Renal cortical epithelial cell (primary cell): Measurements from ENCODE around the gene DDIT3. TPM values are rescaled to one million over a fixed set of nuclear protein-coding genes. Genes with fewer than 3 reads are reported as not detected.

Experiments used
- DNase-seq: peaks from one replicate; pipeline ENCODE4 v3.0.0-alpha.2; 2011; ENCODE audit warnings: low read depth
- total RNA-seq: library from RNA; depleted of rRNA; stranded (reverse); fragments of >200 nt; gene quantifications from 2 replicates; pipeline ENCODE4 v1.2.3, GENCODE V29; 2014

The DDIT3 gene
- total RNA-seq, 1 donor from 2014 or later: 17.5 TPM

DNA sequence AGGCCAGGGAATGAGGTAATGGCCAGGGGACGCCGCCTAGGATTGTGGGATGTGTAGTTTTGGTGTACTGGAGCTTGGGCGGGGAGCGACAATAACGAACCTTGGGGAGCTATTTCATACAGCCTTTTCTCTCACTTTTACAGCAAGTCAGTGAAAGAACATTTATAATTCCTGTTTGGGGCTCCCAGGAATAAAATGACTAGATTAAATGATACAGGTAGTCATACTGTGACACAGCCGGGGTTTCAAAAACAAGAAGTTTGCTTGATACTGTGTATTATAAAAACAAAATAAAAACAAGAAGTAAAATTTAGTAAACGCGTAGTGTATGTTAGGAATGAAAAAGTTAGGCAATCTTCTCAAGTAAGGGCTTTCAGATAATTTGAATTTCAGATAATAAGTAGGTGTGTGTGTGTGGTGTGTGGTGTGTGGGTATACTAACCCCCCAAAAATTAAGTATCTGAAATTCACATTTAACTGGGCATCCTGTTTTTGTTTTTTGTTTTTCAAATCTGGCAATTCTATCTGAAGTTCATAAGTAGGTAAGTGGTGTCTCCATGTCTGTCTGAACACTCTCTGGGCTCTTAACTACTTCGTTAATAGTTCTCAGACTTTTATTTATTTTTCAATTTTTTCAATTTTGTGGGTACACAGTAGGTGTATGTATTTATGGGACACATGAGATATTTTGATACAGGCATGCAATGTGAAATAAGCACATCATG lies 27.1 kb upstream of the DDIT3 start:
- DNase-seq: no peak

GRCh38 chr12:57546438-57547287 lies 26.3 kb upstream of the DDIT3 start, which contains the start of gene DCTN2:
Gene DCTN2, minus strand, starts transcription at chr12:57547192. Its CDS starts 129 bp downstream, at chr12:57547063.
- peak; percentile 92 for DNase-seq

DNA sequence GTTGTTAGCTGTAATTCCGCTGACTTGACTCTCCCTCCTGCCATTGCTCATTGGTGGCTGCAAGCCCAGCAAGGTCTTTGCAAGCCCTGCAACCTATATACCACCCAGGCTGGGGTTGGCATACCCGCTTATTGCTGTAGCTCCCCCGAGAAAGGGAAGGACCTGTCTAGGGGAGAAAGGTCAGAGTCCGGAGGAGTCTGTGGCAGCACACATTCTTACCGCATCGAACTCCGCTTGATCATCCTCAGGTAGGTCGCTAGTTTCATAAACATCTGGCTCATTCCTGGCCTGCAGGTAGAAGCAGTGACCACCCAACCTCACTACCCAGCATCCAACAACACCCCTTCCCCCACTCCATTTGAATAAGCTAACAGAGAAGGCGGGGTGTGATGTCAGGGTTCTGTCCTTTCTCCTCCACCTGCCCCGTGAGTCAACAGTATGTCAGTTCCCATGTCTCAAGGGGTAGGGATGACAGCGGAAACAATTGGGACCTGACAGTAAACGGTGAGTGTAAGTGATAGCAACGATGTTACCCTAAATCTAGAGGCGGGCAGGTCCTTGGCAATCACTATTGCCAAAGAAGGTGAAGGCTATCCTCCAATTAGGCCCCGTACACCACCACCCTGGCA lies 25.6 kb upstream of the DDIT3 start:
- no peak for DNase-seq

- no peak for DNase-seq
Measured at GRCh38 chr12:57543581-57543980, 23.3 kb upstream of the DDIT3 start.

DNA sequence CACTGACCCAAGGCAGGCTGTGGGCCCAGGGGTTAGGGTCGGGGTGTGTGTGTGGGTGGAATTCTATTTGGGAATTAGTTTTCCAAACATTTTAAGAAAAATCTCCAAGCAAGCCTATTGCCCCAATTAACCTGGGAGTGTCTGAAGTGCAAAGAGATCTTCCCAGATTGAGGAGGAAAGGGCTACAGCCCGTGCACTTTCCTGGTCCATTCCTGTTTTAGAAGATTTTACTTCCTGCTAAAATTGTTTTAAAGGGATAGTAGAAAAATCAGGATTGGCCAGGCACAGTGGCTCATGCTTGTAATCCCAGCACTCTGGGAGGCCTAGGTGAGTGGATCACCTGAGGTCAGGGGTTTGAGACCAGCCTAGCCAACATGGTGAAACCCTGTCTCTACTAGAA lies 21.4 kb upstream of the DDIT3 start:
- DNase-seq: no peak

DNA sequence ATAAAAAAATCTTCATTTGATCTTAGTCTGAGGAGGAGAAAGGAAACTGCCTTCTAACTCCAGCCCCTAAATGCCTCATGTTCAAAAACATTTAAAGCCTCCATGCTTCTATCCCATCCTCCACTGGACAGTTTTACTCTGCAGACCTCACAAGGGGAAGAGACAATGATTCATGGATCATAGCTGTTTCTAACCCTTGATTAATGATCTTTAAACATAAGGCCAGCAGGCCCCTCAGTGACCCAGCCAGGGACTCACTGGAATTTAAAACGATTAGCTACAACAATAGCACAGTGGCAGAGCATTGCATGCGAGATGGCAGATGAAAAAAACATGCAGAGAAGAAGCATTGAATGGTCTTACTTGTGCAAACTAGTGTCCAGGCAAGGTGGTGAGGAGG lies 20.7 kb upstream of the DDIT3 start:
- DNase-seq: no peak

DNA sequence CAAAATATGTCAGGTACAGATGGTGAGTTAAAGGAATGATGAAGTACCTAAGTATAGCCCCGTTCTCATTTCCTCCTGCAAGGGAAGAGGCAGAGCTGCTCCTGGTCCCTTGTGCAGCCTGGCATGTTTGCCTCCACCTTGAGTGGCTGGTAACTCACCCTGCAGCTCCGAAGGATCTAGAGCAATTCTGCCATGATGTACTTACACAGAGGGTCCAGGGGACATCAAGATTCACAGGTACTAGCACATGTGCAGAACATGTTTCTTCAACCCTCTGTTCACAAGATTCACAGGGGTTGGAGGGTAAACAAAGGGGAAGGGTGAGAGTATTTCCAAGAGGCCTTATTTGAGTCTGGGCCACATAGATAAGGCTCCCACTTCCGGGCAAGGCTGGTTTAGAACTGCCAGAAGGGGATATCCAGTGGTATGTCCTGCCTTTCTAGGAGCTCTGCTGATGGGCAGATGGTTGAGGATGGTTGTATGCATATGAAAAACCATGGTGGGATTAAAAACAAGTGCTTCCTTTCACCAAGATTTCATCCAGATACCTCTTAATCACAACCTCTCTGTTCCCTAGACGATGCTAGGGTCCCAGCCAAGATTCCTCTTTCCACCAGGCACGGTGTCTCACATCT lies 18.9 kb upstream of the DDIT3 start:
- no peak for DNase-seq

DNA sequence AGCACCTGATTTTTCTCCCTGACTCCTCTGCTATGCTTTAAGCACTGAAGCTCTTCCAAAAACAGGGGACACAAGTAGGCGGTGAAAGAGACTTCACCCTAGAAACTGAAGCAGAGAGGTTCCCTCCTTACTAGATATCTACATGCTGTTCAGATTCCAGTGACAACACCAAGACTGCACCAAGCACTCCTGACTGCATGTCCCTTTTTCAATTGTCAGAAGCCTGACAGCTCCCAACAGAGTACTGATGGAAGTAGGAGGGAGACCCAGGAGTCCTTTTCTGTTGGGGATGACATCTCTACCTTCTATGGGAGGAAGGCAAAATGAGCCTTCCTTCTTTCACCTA lies 16.3 kb upstream of the DDIT3 start:
- no peak for DNase-seq

DNA sequence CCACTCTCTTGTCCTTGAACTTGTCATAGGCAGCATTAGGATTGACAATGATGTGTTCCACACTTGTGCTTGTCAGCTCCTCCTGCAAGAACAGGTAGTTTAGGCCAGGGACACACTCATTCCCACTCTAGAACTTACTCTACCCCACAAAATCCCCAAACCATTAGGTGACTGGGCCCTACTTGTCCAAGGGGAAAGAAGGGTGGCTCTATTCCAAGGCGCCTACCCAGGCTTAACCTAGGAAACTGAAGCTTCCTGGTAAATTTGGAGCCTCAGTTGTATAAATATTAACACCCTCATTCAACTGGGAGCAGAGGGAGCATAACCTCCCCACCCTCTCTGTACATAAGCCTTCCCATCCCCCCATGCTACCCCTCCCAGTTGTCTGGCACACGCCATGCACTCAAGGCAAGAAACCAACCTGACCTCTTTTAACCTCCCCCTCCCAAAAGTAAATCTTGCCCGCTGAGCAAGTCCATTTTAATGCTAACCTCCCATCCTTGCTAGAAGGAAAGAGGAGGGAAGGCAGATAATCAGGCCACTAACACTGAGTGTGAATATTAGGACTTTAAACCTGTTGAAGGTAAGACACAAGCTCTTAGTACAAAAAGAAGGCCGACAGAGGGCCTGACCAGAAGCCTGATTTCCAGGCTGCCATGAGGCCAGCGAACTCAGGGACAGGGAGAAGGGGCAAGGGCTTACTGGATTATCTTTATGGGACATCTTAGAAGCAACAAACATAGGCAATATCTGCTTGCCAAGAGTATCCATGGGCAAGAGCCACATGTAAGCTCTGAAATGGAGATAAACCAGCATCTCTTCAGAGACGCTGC lies 15.7 kb upstream of the DDIT3 start:
- no peak for DNase-seq

- no peak for DNase-seq
Measured at GRCh38 chr12:57534991-57535543, 14.8 kb upstream of the DDIT3 start.

DNA sequence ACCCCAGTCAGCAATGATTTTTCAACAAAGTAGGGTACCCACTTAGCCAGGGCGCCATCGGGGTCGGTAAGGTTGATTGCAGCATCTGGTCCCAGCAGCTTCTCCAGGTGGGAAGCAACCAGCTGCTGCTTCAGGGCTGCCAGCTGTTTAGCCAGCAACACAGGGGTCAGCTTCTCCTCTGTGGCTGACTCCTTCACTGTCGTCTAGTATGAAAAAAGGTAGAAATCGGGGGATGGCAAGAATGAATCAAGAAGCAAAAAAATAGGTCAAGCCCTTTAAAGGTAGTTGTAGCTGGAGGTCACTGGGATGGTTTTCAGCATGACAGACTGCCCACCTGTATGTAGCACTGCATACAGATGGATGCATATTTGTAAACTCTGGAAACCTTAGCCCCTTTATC lies 13.9 kb upstream of the DDIT3 start:
- no peak for DNase-seq

- DNase-seq: no peak
Measured at GRCh38 chr12:57533108-57533507, 12.8 kb upstream of the DDIT3 start.

- DNase-seq: no peak
Measured at GRCh38 chr12:57531836-57532235, 11.5 kb upstream of the DDIT3 start.

DNA sequence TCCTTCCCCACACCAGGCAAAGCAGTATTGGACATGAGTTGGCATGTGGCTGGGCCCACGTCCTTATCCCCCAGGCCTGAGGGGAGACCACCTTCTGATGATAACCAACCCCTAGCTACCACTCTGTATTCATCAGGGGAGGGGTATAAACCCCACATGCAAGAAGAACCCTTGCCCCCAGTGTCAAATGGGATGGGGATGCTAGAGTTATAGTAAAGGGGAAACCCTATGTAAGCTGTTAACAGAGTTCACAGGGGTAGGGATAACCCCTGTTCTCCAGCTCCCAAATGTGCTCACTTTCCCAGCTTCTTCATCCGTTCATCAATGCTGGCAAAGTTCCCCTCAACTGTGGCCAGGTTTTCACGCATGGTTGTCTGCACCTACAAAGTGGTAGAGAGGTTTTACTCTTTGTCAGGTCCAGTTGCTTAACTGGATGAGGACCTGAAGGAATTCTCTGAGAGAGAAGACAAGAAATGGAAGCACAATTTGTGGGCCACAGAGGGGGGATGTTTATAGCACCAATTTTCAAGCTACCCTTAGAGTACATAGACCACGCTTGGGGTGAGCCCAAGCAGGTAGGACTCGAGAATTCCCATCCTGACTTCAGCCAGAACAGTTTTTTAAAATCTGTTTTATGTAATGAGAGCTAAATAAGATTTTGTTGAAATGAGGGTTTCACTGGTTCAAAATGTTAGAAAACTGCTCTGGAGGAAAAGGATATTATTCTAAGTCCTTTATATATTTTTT lies 10.3 kb upstream of the DDIT3 start:
- DNase-seq: no peak

DNA sequence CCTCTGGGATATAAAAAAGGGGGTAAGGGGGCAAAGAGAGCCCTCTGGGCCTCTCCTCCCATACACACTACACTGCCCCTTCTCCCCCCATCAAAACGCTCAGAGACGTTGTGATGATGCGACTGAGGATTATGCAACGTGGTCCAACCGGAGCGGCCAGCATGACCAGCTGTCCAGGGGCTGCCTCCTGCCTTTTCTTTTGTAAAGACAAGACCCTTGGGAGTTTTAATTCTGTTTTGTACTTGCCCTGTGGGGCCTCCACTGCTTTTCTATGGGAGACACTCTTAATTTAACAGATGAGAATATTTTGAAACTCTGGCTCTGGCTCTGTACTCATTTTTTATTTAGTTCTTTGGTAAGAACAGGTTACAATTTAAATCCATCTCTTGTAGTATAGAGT lies 9.5 kb upstream of the DDIT3 start:
- DNase-seq: no peak

- DNase-seq: no peak
Measured at GRCh38 chr12:57528831-57529555, 8.7 kb upstream of the DDIT3 start.

DNA sequence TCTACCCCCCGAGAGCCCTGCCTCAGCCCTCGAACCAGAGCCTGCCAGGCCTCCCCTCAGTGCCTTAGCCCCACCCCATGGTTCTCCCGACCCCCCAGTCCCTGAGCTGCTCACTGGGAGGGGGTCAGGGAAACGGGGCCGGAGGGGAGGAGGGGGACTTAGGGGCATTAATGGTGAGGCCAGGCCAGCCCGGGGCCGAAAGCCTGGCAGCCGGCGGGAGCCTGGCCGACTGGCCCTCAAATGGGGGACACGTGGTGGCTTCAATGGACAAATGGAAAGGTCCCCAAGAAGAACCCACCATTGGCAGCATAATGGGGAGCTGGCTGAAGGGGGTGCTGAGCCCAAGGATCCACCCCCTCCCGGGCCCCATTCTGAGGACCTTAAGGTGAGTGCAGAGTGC lies 7.9 kb upstream of the DDIT3 start:
- DNase-seq: no peak

DNA sequence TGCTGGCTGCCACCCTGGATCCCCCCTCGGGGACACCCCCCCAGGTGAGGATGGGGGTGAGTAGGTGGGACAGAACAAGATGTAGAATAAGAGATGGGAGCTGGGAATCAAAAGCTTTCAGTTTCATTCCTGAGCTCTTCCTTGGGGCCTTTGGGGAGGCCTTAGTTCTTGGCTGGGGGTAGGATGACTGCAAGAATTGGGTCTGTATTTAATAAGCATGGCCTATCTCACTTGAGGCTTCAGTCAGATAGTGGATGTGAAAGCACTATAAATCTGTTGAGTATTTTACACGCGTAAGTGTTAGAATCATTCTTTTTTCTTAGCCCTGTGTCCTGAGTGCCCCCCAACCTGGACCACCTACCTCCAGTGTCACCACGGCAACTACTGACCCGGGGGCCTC lies 6.9 kb upstream of the DDIT3 start:
- DNase-seq: no peak

GRCh38 chr12:57526477-57527126 lies 6.3 kb upstream of the DDIT3 start:
- no peak for DNase-seq
